Measurements from ENCODE around the gene PGAP6.
"Not testable (repeated sequence)": the region's sequence is repeated elsewhere in the genome, so short reads cannot be mapped to it uniquely, and the experiment has no call there.

The PGAP6 gene

GRCh38 chr16:400061-400591 is 18.3 kb upstream of the PGAP6 start:
- no peak for DNase-seq (ENCODE audit: low read depth)

GRCh38 chr16:399340-400019 is 17.7 kb upstream of the PGAP6 start:
- no peak for DNase-seq (ENCODE audit: low read depth)

- no peak for DNase-seq (ENCODE audit: low read depth)
Observed at GRCh38 chr16:398561-399339, 17.0 kb upstream of the PGAP6 start.

GRCh38 chr16:397736-398332 is 16.1 kb upstream of the PGAP6 start:
- no peak for DNase-seq (ENCODE audit: low read depth)

- no peak for DNase-seq (ENCODE audit: low read depth)
Observed at GRCh38 chr16:397135-397661, 15.4 kb upstream of the PGAP6 start, which contains the start of gene NME4. Gene NME4 (plus strand): TSS chr16:397199. CDS start chr16:397223, 24 bp downstream.

GRCh38 chr16:396605-397004 is 14.8 kb upstream of the PGAP6 start:
- DNase-seq (ENCODE audit: low read depth): no peak

GRCh38 chr16:396199-396598 is 14.4 kb upstream of the PGAP6 start:
- no peak for DNase-seq (ENCODE audit: low read depth)

GRCh38 chr16:392450-393030 is 10.8 kb upstream of the PGAP6 start:
- no peak for DNase-seq (ENCODE audit: low read depth)

GRCh38 chr16:391885-392335 is 10.1 kb upstream of the PGAP6 start:
- peak; percentile 61 for DNase-seq (ENCODE audit: low read depth)

- no peak for DNase-seq (ENCODE audit: low read depth)
Observed at GRCh38 chr16:389352-389751, 7.6 kb upstream of the PGAP6 start.

- DNase-seq (ENCODE audit: low read depth): not testable (repeated sequence)
Observed at GRCh38 chr16:387761-388666, 6.2 kb upstream of the PGAP6 start.

GRCh38 chr16:386641-387156 is 4.9 kb upstream of the PGAP6 start:
- DNase-seq (ENCODE audit: low read depth): no peak

GRCh38 chr16:383326-384051 is 1.7 kb upstream of the PGAP6 start:
- DNase-seq (ENCODE audit: low read depth): no peak

- DNase-seq (ENCODE audit: low read depth): no peak
Observed at GRCh38 chr16:381012-381788, 578 bp downstream of the PGAP6 start.

- DNase-seq (ENCODE audit: low read depth): no peak
Observed at GRCh38 chr16:380762-381011, 1.1 kb downstream of the PGAP6 start.

- DNase-seq (ENCODE audit: low read depth): no peak
Observed at GRCh38 chr16:379961-380761, 1.6 kb downstream of the PGAP6 start.

- no peak for DNase-seq (ENCODE audit: low read depth)
Observed at GRCh38 chr16:379183-379960, 2.4 kb downstream of the PGAP6 start.

GRCh38 chr16:378821-379182 is 3.0 kb downstream of the PGAP6 start:
- DNase-seq (ENCODE audit: low read depth): no peak
